Mesothelial cell of epicardium (in vitro differentiated cells): ENCODE results near the gene LSP1. TPM values are rescaled to one million over a fixed set of nuclear protein-coding genes. Genes with fewer than 3 reads are reported as not detected.

Experiments
- DNase-seq, 2 experiments: peaks; one replicate each; pipeline ENCODE4 v3.0.0; 2021; ENCODE audit warnings: low spot score in 2 of 2; ENCODE audit not compliant: unreplicated experiment in 2 of 2
- H3K27ac Mint-ChIP-seq: 2 replicates; pipeline ENCODE4 v1.8.0; 2021; ENCODE audit warnings: mixed read lengths
- H3K27me3 Mint-ChIP-seq: 2 replicates; pipeline ENCODE4 v1.8.0; 2021; ENCODE audit warnings: low read depth, mixed read lengths
- H3K36me3 Mint-ChIP-seq: 2 replicates; pipeline ENCODE4 v1.8.0; 2021; ENCODE audit warnings: mixed read lengths
- H3K4me1 Mint-ChIP-seq: 2 replicates; pipeline ENCODE4 v1.8.0; 2021; ENCODE audit warnings: mixed read lengths
- H3K4me3 Mint-ChIP-seq: 2 replicates; pipeline ENCODE4 v1.8.0; 2021; ENCODE audit warnings: mild to moderate bottlenecking, moderate library complexity, mixed read lengths
- H3K9me3 Mint-ChIP-seq: 2 replicates; pipeline ENCODE4 v1.8.0; 2021; ENCODE audit warnings: mixed read lengths
- total RNA-seq: library from RNA; stranded (reverse); gene quantifications from 3 replicates; pipeline ENCODE4 v1.2.1, GENCODE V29; 2021
- TF ChIP-seq, protein P1 (sequence below): fragments of 200-600 bp; sonication (generic); IDR thresholded peaks from one replicate; pipeline ENCODE4 v1.5.0; 2021; ENCODE audit warnings: antibody characterized with exemption; ENCODE audit not compliant: unreplicated experiment

LSP1 gene
- total RNA-seq, 1 donor from 2014 or later = 4.9 TPM

DNA sequence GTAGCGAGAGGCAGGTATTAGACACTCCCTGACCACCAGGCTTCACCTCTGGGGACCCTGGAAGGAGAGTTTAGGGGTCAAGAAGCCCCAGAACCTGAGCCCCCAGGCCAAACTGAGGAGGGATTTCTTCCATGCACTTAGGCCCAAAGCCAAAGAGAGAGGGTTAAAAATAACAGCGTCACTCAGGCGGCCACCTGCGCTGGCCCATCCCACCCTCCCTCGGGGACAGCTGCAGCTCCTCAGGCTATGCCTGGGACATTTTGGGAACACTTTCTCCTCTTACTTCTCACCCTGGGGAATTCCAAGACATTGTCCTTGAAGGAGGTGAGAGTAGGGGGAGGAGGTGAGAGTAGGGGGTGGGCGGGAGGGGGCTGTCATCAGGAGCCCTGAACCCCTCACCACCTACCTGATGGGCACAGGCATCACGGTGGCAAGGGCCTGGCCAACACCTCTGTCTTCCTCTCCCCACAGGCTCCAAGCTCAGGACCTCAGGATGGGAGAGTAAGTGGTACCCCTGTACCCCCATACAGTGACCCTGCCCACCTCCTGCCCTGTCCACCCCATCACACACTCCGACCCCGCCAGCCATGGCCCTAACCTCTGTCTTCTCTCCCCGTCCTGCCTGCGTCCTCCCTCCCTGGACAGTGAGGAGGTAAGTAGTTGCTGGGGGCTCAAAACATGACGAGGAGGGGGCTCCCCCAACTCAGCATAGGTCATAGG, 13.5 kb upstream of the LSP1 start:
- H3K27ac Mint-ChIP-seq = no peak overlapping the region
- peaks cover 11% of the 10 kb centered on the region for H3K4me1 Mint-ChIP-seq
- H3K4me3 Mint-ChIP-seq = no peak overlapping the region
- H3K9me3 Mint-ChIP-seq = no peaks in the 10 kb centered on the region
- no peak for DNase-seq
- TF ChIP-seq, protein P1, sequence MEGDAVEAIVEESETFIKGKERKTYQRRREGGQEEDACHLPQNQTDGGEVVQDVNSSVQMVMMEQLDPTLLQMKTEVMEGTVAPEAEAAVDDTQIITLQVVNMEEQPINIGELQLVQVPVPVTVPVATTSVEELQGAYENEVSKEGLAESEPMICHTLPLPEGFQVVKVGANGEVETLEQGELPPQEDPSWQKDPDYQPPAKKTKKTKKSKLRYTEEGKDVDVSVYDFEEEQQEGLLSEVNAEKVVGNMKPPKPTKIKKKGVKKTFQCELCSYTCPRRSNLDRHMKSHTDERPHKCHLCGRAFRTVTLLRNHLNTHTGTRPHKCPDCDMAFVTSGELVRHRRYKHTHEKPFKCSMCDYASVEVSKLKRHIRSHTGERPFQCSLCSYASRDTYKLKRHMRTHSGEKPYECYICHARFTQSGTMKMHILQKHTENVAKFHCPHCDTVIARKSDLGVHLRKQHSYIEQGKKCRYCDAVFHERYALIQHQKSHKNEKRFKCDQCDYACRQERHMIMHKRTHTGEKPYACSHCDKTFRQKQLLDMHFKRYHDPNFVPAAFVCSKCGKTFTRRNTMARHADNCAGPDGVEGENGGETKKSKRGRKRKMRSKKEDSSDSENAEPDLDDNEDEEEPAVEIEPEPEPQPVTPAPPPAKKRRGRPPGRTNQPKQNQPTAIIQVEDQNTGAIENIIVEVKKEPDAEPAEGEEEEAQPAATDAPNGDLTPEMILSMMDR = no peak
- no peaks in the 10 kb centered on the region for H3K36me3 Mint-ChIP-seq
- H3K27me3 Mint-ChIP-seq = no peaks in the 10 kb centered on the region

DNA sequence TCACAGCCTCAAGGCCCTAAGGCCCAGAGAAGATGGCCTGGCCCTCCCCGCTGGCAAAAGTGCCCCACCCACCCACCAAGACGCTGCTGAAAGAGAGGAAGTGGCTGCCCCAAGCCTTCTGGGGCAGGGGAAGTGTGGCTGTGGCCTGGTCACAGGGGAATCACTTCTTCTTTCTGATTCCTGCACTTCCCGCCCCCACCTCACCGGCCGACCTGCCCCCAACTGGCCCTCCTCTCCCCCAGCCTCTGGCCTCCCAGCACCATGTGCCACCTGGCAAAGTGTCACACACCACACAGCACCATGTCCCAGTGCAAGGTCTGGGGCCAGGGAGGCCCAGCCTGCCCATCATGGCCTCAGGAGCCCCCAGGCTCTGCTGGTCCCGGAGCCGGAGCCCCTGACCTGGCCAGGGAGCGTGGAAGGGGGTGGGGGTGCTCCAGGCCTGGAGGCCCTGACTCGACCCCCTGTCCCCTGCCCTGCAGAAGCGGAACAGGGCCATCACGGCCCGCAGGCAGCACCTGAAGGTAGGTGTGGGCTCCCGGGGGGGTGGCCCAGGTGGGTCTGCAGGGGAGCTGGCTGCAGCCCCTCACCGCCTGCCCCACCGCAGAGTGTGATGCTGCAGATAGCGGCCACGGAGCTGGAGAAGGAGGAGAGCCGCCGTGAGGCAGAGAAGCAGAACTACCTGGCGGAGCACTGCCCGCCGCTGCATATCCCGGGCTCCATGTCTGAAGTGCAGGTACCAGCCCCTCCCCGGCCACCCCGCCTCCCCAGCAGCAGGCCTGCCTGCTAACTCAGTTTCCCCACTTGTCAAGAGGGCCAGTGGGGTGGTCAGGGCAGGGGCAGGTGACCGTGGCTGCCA, 12.7 kb upstream of the LSP1 start:
- no peak for DNase-seq
- H3K27ac Mint-ChIP-seq = no peak overlapping the region
- H3K27me3 Mint-ChIP-seq = no peaks in the 10 kb centered on the region
- peaks cover 16% of the 10 kb centered on the region for H3K4me1 Mint-ChIP-seq
- TF ChIP-seq, protein P1 = no peak
- H3K36me3 Mint-ChIP-seq = no peaks in the 10 kb centered on the region
- no peak overlapping the region for H3K4me3 Mint-ChIP-seq
- H3K9me3 Mint-ChIP-seq = no peaks in the 10 kb centered on the region

DNA sequence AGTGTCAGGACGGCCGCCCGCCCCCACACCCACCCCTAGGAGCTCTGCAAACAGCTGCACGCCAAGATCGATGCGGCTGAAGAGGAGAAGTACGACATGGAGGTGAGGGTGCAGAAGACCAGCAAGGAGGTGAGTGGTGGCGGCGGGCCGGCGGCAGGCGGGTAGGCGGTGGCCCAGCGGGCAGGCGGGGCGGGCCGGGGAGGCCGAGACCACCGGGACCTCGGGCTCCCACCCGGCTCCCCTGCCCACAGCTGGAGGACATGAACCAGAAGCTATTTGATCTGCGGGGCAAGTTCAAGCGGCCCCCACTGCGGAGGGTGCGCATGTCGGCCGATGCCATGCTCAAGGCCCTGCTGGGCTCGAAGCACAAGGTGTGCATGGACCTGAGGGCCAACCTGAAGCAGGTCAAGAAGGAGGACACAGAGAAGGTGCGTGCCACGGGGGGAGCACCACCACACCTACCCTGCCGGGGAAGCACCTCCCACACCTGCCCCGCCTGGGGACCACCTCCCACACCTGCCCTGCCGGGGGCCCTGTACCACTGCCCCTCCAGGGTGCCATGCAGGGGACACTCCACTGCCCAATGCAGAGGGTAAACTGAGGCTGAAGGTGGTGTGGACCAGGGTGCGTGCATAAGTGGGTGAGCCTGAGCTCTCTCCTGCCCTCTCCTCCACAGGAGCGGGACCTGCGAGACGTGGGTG, 12.0 kb upstream of the LSP1 start:
- Mint-ChIP-seq H3K27ac (no peak overlapping the region), H3K4me1 (peaks cover 20% of the 10 kb centered on the region), H3K36me3 (no peaks in the 10 kb centered on the region), H3K4me3 (no peak overlapping the region), H3K27me3 (no peaks in the 10 kb centered on the region), H3K9me3 (no peaks in the 10 kb centered on the region)
- DNase-seq = no peak
- TF ChIP-seq, protein P1 = no peak

DNA sequence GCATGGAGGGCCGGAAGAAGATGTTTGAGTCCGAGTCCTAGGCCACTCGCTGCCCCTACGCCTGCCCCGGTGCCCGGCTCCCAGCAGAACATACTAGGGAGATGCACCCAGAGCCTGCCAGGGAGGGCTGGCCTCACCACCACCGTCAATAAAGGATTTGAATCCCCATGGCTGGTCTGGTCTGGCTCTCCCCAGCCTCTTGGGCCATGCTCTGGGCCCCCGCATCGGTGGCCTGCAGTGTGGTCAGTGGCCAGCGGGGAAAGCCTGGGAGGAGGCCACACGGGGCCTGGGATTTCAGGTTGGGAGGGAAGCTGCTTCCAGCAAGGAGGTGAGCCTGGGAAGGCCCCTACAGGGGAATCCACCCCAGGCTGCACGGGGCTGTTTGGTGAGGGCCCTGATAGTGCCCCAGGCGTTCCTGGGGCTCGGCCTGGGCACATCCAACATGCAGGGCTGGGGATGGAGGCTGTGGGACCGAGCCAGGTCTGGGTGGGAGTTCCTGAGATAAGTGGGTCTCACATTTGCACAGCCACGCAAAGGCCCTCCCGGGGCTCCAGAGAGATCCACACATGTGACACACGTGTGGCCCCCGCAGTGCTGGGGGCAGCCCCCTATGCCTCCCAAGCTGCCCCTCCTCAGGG, 11.3 kb upstream of the LSP1 start:
- DNase-seq = no peak
- TF ChIP-seq, protein P1 = no peak
- H3K27me3 Mint-ChIP-seq = no peaks in the 10 kb centered on the region
- no peaks in the 10 kb centered on the region for H3K36me3 Mint-ChIP-seq
- H3K4me1 Mint-ChIP-seq = peaks cover 20% of the 10 kb centered on the region
- no peak overlapping the region for H3K27ac Mint-ChIP-seq
- no peaks in the 10 kb centered on the region for H3K9me3 Mint-ChIP-seq
- no peak overlapping the region for H3K4me3 Mint-ChIP-seq

DNA sequence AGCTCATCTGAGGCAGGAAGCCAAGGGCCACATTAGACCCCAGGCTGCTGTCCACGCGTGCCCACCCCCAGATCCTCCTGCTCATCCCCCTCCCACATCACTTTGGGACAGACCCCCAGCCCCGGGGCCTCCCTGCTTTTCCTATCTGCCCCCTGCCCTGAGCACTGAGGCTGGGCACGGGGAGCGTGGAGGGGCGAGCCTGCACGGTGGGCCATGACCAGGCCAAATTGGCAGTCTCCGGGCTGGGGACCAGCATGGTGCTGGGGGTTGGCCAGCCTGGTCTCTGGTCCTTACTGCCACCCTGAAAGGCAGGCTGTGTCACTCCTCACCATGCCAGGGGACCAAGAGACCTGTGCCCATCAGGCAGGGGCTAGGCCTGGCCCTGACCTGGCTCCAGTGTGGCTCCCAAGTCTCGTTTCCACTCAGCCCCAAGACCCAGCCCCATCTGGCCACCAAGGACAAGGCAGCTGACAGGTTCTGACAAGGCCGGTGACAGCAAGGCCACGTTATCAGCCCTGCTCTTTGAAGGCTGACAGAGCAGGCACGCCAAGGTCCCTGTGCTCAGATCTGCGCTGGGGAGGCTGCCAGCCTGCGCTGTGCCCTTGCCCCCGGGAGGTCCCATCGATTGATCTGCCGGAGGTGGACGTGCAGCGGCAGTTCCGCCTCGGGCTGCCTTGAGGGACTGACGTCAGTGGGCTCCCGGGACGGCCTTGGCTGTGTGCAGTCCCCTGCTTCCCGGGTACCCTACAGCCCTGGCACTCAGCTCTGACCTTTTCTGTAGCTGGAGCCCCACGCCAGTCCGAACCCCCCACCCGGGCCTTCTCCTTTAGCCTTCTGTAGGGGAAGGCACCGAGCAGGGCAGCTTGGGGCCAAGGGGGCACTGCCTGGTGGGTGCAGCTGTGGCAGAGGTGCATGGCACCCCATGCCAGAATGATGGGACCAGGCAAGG, 10.5 kb upstream of the LSP1 start:
- TF ChIP-seq, protein P1 = no peak
- Mint-ChIP-seq H3K9me3 (no peaks in the 10 kb centered on the region), H3K27me3 (peaks cover 1% of the 10 kb centered on the region), H3K4me3 (no peak overlapping the region), H3K4me1 (peaks cover 20% of the 10 kb centered on the region), H3K27ac (no peak overlapping the region), H3K36me3 (no peaks in the 10 kb centered on the region)
- no peak for DNase-seq
